SIG-M5 treated with dmso at 0.1 percent for 504 hours (cell line): ENCODE measurements around the gene MAGEB18.

Experiments
- DNase-seq: peaks from one replicate; lab custom pipeline; 2025; ENCODE audit not compliant: unreplicated experiment; lab: John Stamatoyannopoulos, UW

MAGEB18 gene

DNA sequence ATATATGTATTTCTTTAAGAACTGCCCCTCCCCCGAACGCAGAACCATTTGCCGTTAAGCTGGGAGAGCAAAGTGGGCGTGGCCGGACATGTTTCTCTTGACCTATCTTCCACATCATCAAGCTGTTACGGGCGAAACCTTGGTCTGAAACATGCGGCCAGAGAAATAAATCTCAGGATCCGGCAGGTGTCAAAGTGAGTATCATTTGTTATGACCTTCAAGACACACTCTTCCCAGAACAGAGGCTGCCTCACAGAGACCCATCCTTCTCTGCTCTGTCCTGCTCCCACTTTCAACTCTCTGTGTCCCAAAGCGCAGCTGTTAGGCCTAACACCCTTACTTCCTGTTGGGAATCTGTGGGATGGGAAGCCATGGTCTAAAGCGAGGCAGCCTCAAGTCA, at the start of gene MAGEB18:
TSS of gene MAGEB18 (plus strand) at position 70 of the 400 bp plus-strand sequence. CDS start 643 bp downstream, outside the sequence.
- no peak for DNase-seq

DNA sequence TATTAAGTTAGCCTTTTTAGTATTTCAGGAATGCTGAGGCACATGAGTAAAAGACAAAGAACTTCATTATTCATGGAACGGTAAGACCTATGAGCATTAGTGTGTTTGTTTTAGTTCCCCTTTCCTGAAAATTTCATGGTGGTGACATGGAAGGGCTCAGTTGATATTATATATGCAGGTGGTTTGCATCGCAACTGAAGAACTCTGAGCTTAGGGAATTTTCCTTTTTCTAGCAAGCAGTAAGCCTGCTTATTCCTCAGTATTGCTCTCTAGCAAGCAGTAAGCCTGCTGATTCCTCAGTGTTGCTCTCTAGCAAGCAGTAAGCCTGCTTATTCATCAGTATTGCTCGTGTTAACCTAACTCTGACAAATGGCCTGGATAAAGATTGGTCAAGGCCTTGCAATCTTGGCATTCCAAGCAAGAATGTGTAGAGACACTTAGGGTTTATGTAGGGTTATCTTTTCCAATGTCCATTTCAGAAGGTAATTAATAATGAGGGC, 37.7 kb upstream of the MAGEB18 start:
- DNase-seq, result no peak

DNA sequence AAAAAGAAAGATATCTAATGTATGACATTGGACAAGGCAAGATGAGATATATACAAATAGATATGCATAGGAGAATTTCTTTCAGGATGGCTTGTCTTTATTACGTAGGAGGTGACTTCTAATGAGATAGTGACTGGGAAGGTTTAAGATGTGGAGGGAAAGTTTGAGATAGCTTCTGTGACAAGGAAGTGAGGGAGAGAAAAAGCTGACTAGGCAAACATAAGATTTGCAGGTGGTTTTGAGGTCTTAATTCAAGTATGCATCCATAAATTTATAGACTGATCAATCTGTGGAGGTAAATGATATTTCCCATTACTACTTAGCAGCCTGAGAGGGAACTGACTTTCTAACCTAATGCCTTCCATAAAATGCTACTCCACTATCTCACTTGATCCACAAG, 29.0 kb upstream of the MAGEB18 start:
- no peak for DNase-seq

DNA sequence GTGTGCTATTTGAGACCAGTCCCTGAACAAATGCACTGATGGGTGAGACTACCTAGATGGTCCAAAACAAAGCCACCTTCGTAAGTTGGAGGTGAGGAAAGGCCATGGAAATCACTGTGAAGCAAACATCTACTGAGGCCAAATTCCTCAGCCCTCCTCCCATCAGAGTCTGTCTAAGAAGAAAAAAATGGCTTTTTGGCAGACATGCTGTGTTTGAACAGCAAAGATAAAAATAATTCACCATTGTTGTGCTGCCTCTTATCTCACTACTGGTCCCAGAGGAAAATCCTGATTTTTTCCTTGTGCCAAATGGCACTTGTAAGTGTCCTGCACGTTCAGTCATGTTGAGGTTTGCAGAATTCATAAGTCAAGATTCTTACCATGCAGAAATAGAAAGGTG, 7.9 kb downstream of the MAGEB18 start:
- DNase-seq, result no peak

DNA sequence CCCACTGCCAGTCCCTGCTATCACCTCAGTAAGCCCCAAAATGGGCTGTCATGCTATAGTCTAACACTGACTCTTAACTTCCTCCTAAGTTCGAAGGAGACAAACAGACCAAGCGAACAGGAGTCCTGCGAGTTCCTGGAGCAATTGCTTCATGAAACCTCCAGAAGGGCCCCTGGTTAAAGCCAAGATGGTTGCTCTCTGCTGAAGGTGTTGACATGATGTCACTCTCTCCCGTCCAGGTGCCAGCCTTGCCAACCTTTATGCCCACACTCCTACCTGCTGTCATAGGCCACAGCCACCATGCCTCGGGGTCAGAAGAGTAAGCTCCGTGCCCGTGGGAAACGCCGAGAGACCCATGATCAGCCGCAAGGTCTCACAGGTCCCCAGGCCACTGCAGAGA, 22.2 kb downstream of the MAGEB18 start, which contains the start of gene MAGEB6B:
TSS of gene MAGEB6B (plus strand) at position 301 of the 400 bp plus-strand sequence. CDS start at position 301, 0 bp downstream.
- DNase-seq, result no peak
